Choroid plexus epithelial cell (primary cell): Measurements from ENCODE around the gene CHST11.
"Not testable (repeated sequence)": the region's sequence is repeated elsewhere in the genome, so short reads cannot be mapped to it uniquely, and the experiment has no call there.

Experiments
- DNase-seq: peaks from one replicate; pipeline ENCODE4 v3.0.0-alpha.2; 2010; ENCODE audit warnings: low read depth
- H3K4me3 ChIP-seq: 2 replicates; pipeline ENCODE4 v1.5.1; 2011; ENCODE audit warnings: low read depth, mild to moderate bottlenecking, control low read depth, low read length, moderate library complexity
- TF ChIP-seq, protein P1 (sequence below): conservative IDR thresholded peaks from 2 replicates; pipeline ENCODE4 v1.5.1; 2011; ENCODE audit warnings: low read depth, mild to moderate bottlenecking, control low read depth, inconsistent platforms, low read length, moderate library complexity

The CHST11 gene

GRCh38 chr12:104738776-104739642 is 282.3 kb downstream of the CHST11 start:
- no peak overlapping the region for H3K4me3 ChIP-seq
- TF ChIP-seq, protein P1, sequence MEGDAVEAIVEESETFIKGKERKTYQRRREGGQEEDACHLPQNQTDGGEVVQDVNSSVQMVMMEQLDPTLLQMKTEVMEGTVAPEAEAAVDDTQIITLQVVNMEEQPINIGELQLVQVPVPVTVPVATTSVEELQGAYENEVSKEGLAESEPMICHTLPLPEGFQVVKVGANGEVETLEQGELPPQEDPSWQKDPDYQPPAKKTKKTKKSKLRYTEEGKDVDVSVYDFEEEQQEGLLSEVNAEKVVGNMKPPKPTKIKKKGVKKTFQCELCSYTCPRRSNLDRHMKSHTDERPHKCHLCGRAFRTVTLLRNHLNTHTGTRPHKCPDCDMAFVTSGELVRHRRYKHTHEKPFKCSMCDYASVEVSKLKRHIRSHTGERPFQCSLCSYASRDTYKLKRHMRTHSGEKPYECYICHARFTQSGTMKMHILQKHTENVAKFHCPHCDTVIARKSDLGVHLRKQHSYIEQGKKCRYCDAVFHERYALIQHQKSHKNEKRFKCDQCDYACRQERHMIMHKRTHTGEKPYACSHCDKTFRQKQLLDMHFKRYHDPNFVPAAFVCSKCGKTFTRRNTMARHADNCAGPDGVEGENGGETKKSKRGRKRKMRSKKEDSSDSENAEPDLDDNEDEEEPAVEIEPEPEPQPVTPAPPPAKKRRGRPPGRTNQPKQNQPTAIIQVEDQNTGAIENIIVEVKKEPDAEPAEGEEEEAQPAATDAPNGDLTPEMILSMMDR, result no peak
- DNase-seq, result no peak

GRCh38 chr12:104740668-104741067 is 283.9 kb downstream of the CHST11 start:
- TF ChIP-seq, protein P1, result no peak
- DNase-seq, result no peak
- H3K4me3 ChIP-seq, result no peak overlapping the region

GRCh38 chr12:104741077-104741476 is 284.3 kb downstream of the CHST11 start:
- DNase-seq, result no peak
- TF ChIP-seq, protein P1, result no peak
- H3K4me3 ChIP-seq, result no peak overlapping the region

GRCh38 chr12:104741497-104742367 is 285.0 kb downstream of the CHST11 start:
- TF ChIP-seq, protein P1, result no peak
- DNase-seq, result peak; percentile 57
- no peak overlapping the region for H3K4me3 ChIP-seq

GRCh38 chr12:104742551-104743201 is 285.9 kb downstream of the CHST11 start:
- TF ChIP-seq, protein P1, result no peak
- no peak overlapping the region for H3K4me3 ChIP-seq
- no peak for DNase-seq

GRCh38 chr12:104743202-104743580 is 286.4 kb downstream of the CHST11 start:
- DNase-seq, result no peak
- no peak overlapping the region for H3K4me3 ChIP-seq
- TF ChIP-seq, protein P1, result no peak

- not testable (repeated sequence) for DNase-seq
Observed at GRCh38 chr12:104743753-104744548, 287.2 kb downstream of the CHST11 start.

More at GRCh38 chr12:104743753-104744548, 287.2 kb downstream of the CHST11 start:
- not testable (repeated sequence) for H3K4me3 ChIP-seq
